ENCODE measurements around the gene PTPRA. TPM values are rescaled to one million over a fixed set of nuclear protein-coding genes. Genes with fewer than 3 reads are reported as not detected.

PTPRA gene
- total RNA-seq, 1 experiment from 2014 or later, result 47.2 TPM

- Mint-ChIP-seq H3K4me3 (no peak overlapping the region), H3K4me1 (peaks cover under 1% of the 10 kb centered on the region), H3K9me3 (peaks cover 19% of the 10 kb centered on the region), H3K27me3 (ENCODE audit: low read depth) (peaks cover 73% of the 10 kb centered on the region), H3K27ac (no peak overlapping the region), H3K36me3 (peaks cover 9% of the 10 kb centered on the region)
- ChIA-PET CTCF (interaction anchor here (0.7 to 1.8 kb wide), 13 partner anchors 8 to 1600 kb away, joined by 3 to 14 read pairs (median 5); no protein-coding TSS in a partner anchor), POLR2A (no interaction called here)
- TF ChIP-seq GTF2I (CRISPR knock-in tag; conservative IDR thresholded peaks at IDR 0.05) (no peak), TEAD1 (CRISPR knock-in tag; IDR thresholded peaks at IDR 0.05) (no peak), ZNF532 (CRISPR knock-in tag; IDR thresholded peaks at IDR 0.05; ENCODE audit: borderline replicate concordance) (no peak), NFATC4 (CRISPR knock-in tag; IDR thresholded peaks at IDR 0.05) (no peak), USF1 (CRISPR knock-in tag; IDR thresholded peaks at IDR 0.05) (no peak), FOXK1 (CRISPR knock-in tag; IDR thresholded peaks at IDR 0.05) (no peak), ZNF423 (CRISPR knock-in tag; IDR thresholded peaks at IDR 0.05) (no peak), NR3C1 (CRISPR knock-in tag; conservative IDR thresholded peaks at IDR 0.05; ENCODE audit: low read depth) (no peak), USF2 (CRISPR knock-in tag; IDR thresholded peaks at IDR 0.05) (no peak), FOXP1 (CRISPR knock-in tag; IDR thresholded peaks at IDR 0.05; ENCODE audit: borderline replicate concordance) (no peak), PRDM15 (CRISPR knock-in tag; IDR thresholded peaks at IDR 0.05) (no peak), TCF7 (CRISPR knock-in tag; IDR thresholded peaks at IDR 0.05; ENCODE audit: low read depth) (no peak), ZNF396 (CRISPR knock-in tag; IDR thresholded peaks at IDR 0.05; ENCODE audit: borderline replicate concordance) (no peak), ZNF219 (CRISPR knock-in tag; IDR thresholded peaks at IDR 0.05; ENCODE audit: borderline replicate concordance) (no peak)
- ATAC-seq (no peak), DNase-seq (ENCODE audit: low spot score) (no peak)
Measured at GRCh38 chr20:3077618-3078134, 204.4 kb downstream of the PTPRA start.

- ChIA-PET CTCF (no interaction called here), POLR2A (no interaction called here)
- Mint-ChIP-seq H3K9me3 (no peaks in the 10 kb centered on the region), H3K27me3 (ENCODE audit: low read depth) (peaks cover 59% of the 10 kb centered on the region), H3K27ac (no peak overlapping the region), H3K4me1 (peaks cover 7% of the 10 kb centered on the region; the same call in 1 of the 2 replicates), H3K4me3 (no peak overlapping the region), H3K36me3 (no peaks in the 10 kb centered on the region)
- ATAC-seq (no peak), DNase-seq (ENCODE audit: low spot score) (no peak)
- TF ChIP-seq ZNF671 (CRISPR knock-in tag; IDR thresholded peaks at IDR 0.05) (no peak), HMGXB4 (CRISPR knock-in tag; IDR thresholded peaks at IDR 0.05) (no peak), ATF3 (CRISPR knock-in tag; conservative IDR thresholded peaks at IDR 0.05) (no peak), USF2 (CRISPR knock-in tag; IDR thresholded peaks at IDR 0.05) (no peak), ZNF416 (CRISPR knock-in tag; IDR thresholded peaks at IDR 0.05) (no peak), ZNF423 (CRISPR knock-in tag; IDR thresholded peaks at IDR 0.05) (no peak)
Measured at GRCh38 chr20:3080939-3081388, 207.7 kb downstream of the PTPRA start.

Data from WTC11 (cell line).